HG03280 (cell line): ENCODE results near the gene NEGR1.

ENCODE experiments used
- ATAC-seq: cut with Tn5 transposase; IDR thresholded peaks from one replicate; pipeline ENCODE4 v1.9.1; 2021; ENCODE audit warnings: mild to moderate bottlenecking, moderate library complexity; ENCODE audit not compliant: unreplicated experiment

NEGR1 gene

GRCh38 chr1:72051538-72051937, 230.8 kb downstream of the NEGR1 start:
- ATAC-seq, result no peak

GRCh38 chr1:72050551-72050950, 231.8 kb downstream of the NEGR1 start:
- no peak for ATAC-seq

GRCh38 chr1:72037745-72038343, 244.5 kb downstream of the NEGR1 start:
- ATAC-seq, result no peak

- ATAC-seq, result no peak
Observed at GRCh38 chr1:72034827-72035226, 247.5 kb downstream of the NEGR1 start.

GRCh38 chr1:72023063-72023930, 259.0 kb downstream of the NEGR1 start:
- no peak for ATAC-seq

GRCh38 chr1:72018562-72018961, 263.8 kb downstream of the NEGR1 start:
- no peak for ATAC-seq

- ATAC-seq, result no peak
Observed at GRCh38 chr1:72015006-72015405, 267.3 kb downstream of the NEGR1 start.

- ATAC-seq, result no peak
Observed at GRCh38 chr1:72013161-72013560, 269.2 kb downstream of the NEGR1 start.

- no peak for ATAC-seq
Observed at GRCh38 chr1:72011721-72012120, 270.6 kb downstream of the NEGR1 start.

GRCh38 chr1:72010094-72010431, 272.3 kb downstream of the NEGR1 start:
- no peak for ATAC-seq

GRCh38 chr1:72009173-72010093, 272.9 kb downstream of the NEGR1 start:
- no peak for ATAC-seq

- ATAC-seq, result no peak
Observed at GRCh38 chr1:72007312-72007711, 275.0 kb downstream of the NEGR1 start.

- ATAC-seq, result no peak
Observed at GRCh38 chr1:72006092-72006491, 276.2 kb downstream of the NEGR1 start.

- no peak for ATAC-seq
Observed at GRCh38 chr1:72003092-72003491, 279.2 kb downstream of the NEGR1 start.

- ATAC-seq, result no peak
Observed at GRCh38 chr1:72000809-72001208, 281.5 kb downstream of the NEGR1 start.

GRCh38 chr1:71994646-71995045, 287.7 kb downstream of the NEGR1 start:
- no peak for ATAC-seq

GRCh38 chr1:71987181-71987580, 295.2 kb downstream of the NEGR1 start:
- ATAC-seq, result no peak

GRCh38 chr1:71986160-71986559, 296.2 kb downstream of the NEGR1 start:
- ATAC-seq, result no peak

GRCh38 chr1:71980556-71980955, 301.8 kb downstream of the NEGR1 start:
- ATAC-seq, result no peak

GRCh38 chr1:71979882-71980281, 302.5 kb downstream of the NEGR1 start:
- no peak for ATAC-seq

- ATAC-seq, result peak; percentile 63
Observed at GRCh38 chr1:71967670-71968069, 314.7 kb downstream of the NEGR1 start.
